Neural cell (in vitro differentiated cells): Measurements from ENCODE around the gene RABGAP1L.

Source experiments
- EP300 ChIP-seq: fragments of 450-650 bp; conservative IDR thresholded peaks from 2 replicates; pipeline ENCODE4 v1.6.1; 2014; ENCODE audit warnings: antibody characterized with exemption, mild to moderate bottlenecking, moderate library complexity; ENCODE audit not compliant: poor library complexity, severe bottlenecking
- EZH2 ChIP-seq: fragments of 200-600, 300-800 bp; shearing (Covaris generic), sonication (generic); IDR thresholded peaks from 2 replicates; pipeline ENCODE4 v1.6.1; 2014; ENCODE audit warnings: antibody characterized with exemption, low read length, borderline replicate concordance, mild to moderate bottlenecking; ENCODE audit not compliant: insufficient read depth, poor library complexity, severe bottlenecking
- POLR2AphosphoS5 ChIP-seq: IDR thresholded peaks from 2 replicates; pipeline ENCODE4 v1.6.1; 2012
- RAD21 ChIP-seq: fragments of 450-650 bp; conservative IDR thresholded peaks from 2 replicates; pipeline ENCODE4 v1.6.1; 2014; ENCODE audit warnings: antibody characterized with exemption, mild to moderate bottlenecking, moderate library complexity
- SMC3 ChIP-seq: fragments of 450-650 bp; conservative IDR thresholded peaks from 2 replicates; pipeline ENCODE4 v1.6.1; 2014; ENCODE audit warnings: antibody characterized with exemption, mild to moderate bottlenecking, moderate library complexity; ENCODE audit not compliant: poor library complexity
- TF ChIP-seq, protein P1 (sequence below): fragments of 450-650 bp; IDR thresholded peaks from 2 replicates; pipeline ENCODE4 v1.5.1; 2014; ENCODE audit warnings: antibody characterized with exemption, mild to moderate bottlenecking, moderate library complexity; ENCODE audit not compliant: poor library complexity, severe bottlenecking

DNA sequence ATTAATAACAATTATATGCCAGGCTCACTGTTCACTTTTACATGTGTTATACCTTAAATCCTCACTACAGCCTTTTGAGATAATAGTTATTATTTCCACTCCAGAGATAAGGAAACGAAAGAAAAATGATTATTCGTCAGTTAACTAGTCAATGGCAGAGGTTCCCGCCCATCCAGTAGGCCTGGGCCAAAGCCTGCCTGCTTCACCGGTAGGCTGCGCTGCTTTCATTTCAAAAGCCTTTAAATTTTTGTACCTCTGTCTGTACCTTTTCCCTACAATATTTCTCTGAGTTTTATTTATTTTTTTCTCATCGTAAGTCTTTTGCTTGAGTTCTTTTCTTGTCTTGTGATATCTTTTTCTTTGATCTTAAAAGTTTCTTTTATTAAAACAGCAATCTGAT, 292.1 kb downstream of the RABGAP1L start:
- TF ChIP-seq, protein P1, sequence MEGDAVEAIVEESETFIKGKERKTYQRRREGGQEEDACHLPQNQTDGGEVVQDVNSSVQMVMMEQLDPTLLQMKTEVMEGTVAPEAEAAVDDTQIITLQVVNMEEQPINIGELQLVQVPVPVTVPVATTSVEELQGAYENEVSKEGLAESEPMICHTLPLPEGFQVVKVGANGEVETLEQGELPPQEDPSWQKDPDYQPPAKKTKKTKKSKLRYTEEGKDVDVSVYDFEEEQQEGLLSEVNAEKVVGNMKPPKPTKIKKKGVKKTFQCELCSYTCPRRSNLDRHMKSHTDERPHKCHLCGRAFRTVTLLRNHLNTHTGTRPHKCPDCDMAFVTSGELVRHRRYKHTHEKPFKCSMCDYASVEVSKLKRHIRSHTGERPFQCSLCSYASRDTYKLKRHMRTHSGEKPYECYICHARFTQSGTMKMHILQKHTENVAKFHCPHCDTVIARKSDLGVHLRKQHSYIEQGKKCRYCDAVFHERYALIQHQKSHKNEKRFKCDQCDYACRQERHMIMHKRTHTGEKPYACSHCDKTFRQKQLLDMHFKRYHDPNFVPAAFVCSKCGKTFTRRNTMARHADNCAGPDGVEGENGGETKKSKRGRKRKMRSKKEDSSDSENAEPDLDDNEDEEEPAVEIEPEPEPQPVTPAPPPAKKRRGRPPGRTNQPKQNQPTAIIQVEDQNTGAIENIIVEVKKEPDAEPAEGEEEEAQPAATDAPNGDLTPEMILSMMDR = no peak
- TF ChIP-seq POLR2AphosphoS5 (no peak), EZH2 (no peak), RAD21 (no peak), SMC3 (no peak), EP300 (no peak)
